HepG2 (cell line): ENCODE data around the gene SMARCAD1. TPM values are rescaled to one million over a fixed set of nuclear protein-coding genes. Genes with fewer than 3 reads are reported as not detected.

Source experiments
- ATF7-NPFF ChIP-seq: sonication (generic); formaldehyde crosslinking; IDR thresholded peaks from 2 replicates; pipeline ENCODE4 v1.8.1; 2023; ENCODE audit warnings: mild to moderate bottlenecking, low read depth, missing genetic modification reagents, moderate library complexity
- BCLAF1 ChIP-seq: fragments of 450-650 bp; IDR thresholded peaks from 2 replicates; pipeline ENCODE4 v1.6.1; 2017; ENCODE audit warnings: mild to moderate bottlenecking
- BHLHE40 ChIP-seq: IDR thresholded peaks from 2 replicates; pipeline ENCODE4 v1.6.1; 2011; ENCODE audit warnings: low read length, improper control_type of control experiment
- HMG20B ChIP-seq: conservative IDR thresholded peaks from 2 replicates; pipeline ENCODE4 v1.6.1; 2016; ENCODE audit warnings: missing genetic modification reagents, missing compliant biosample characterization
- HNF1B ChIP-seq: sonication (generic); formaldehyde crosslinking; IDR thresholded peaks from 2 replicates; pipeline ENCODE4 v1.5.1; 2020; ENCODE audit warnings: mild to moderate bottlenecking, moderate library complexity, missing genetic modification reagents
- HOXA5 ChIP-seq: sonication (generic); formaldehyde crosslinking; IDR thresholded peaks from 2 replicates; pipeline ENCODE4 v1.4.0; 2020; ENCODE audit warnings: missing genetic modification reagents
- KDM2A ChIP-seq: sonication (generic); formaldehyde crosslinking; IDR thresholded peaks from 2 replicates; pipeline ENCODE4 v1.4.0; 2020; ENCODE audit warnings: low read depth, missing genetic modification reagents, borderline replicate concordance
- MYC ChIP-seq: sonication (generic); formaldehyde crosslinking; IDR thresholded peaks from 2 replicates; pipeline ENCODE4 v1.9.0; 2021; ENCODE audit warnings: missing genetic modification reagents, borderline replicate concordance
- SMYD3 ChIP-seq: sonication (generic); formaldehyde crosslinking; IDR thresholded peaks from 2 replicates; pipeline ENCODE4 v1.8.1; 2023; ENCODE audit warnings: mild to moderate bottlenecking, missing genetic modification reagents
- SNAPC5 ChIP-seq: sonication (generic); formaldehyde crosslinking; IDR thresholded peaks from 2 replicates; pipeline ENCODE4 v1.8.1; 2023; ENCODE audit warnings: mild to moderate bottlenecking, missing genetic modification reagents, borderline replicate concordance
- STAG1 ChIP-seq: sonication (generic); formaldehyde crosslinking; IDR thresholded peaks from 2 replicates; pipeline ENCODE4 v1.4.0; 2020; ENCODE audit warnings: missing genetic modification reagents
- YEATS4 ChIP-seq: sonication (generic); formaldehyde crosslinking; IDR thresholded peaks from 2 replicates; pipeline ENCODE4 v1.4.0; 2020; ENCODE audit warnings: missing genetic modification reagents, borderline replicate concordance
- ZBTB25 ChIP-seq: IDR thresholded peaks from 2 replicates; pipeline ENCODE4 v1.6.1; 2018; ENCODE audit warnings: missing genetic modification reagents
- ZNF143 ChIP-seq: sonication (generic); formaldehyde crosslinking; IDR thresholded peaks from 2 replicates; pipeline ENCODE4 v1.4.0; 2020; ENCODE audit warnings: missing genetic modification reagents
- ZNF263 ChIP-seq: sonication (generic); formaldehyde crosslinking; IDR thresholded peaks from 2 replicates; pipeline ENCODE4 v1.4.0; 2020; ENCODE audit warnings: missing genetic modification reagents
- ZNF513 ChIP-seq: sonication (generic); formaldehyde crosslinking; conservative IDR thresholded peaks from 2 replicates; pipeline ENCODE4 v1.5.0; 2020; ENCODE audit warnings: missing genetic modification reagents
- ZNF672 ChIP-seq: sonication (generic); formaldehyde crosslinking; IDR thresholded peaks from 2 replicates; pipeline ENCODE4 v1.8.1; 2022; ENCODE audit warnings: missing genetic modification reagents
- ZNF761 ChIP-seq: sonication (generic); formaldehyde crosslinking; conservative IDR thresholded peaks from 2 replicates; pipeline ENCODE4 v1.4.0; 2020; ENCODE audit warnings: mild to moderate bottlenecking, missing genetic modification reagents
- ZNF784 ChIP-seq: sonication (generic); formaldehyde crosslinking; IDR thresholded peaks from 2 replicates; pipeline ENCODE4 v1.5.1; 2020; ENCODE audit warnings: missing genetic modification reagents, mild to moderate bottlenecking, borderline replicate concordance
- ZSCAN25 ChIP-seq: sonication (generic); formaldehyde crosslinking; IDR thresholded peaks from 2 replicates; pipeline ENCODE4 v1.8.0; 2022; ENCODE audit warnings: mild to moderate bottlenecking, missing genetic modification reagents
- polyA plus RNA-seq, 8 experiments: library from polyadenylated mRNA; depleted of rRNA in 3 of 8; stranded (reverse) in 7 of 8; unstranded in 1 of 8; fragments of >200 nt; fragmentation: Illumina TruSeq in 4 of 8; extraction: Trizol in 4 of 8; gene quantifications; 2 replicates each; pipeline versions ENCODE4 v1.2.1 to v1.2.3, GENCODE V29; 2011 to 2016; ENCODE audit warnings: low read depth in 4 of 8, missing spikeins in 1 of 8, mixed read lengths in 1 of 8; ENCODE audit not compliant: insufficient read depth in 1 of 8
- total RNA-seq, 5 experiments: library from RNA; depleted of rRNA; stranded (reverse); fragments of >200 nt; fragmentation: Illumina TruSeq; extraction: Trizol; gene quantifications; 2 replicates each; pipeline ENCODE4 v1.2.3, GENCODE V29; 2016; ENCODE audit warnings: low read depth in 1 of 5

Gene SMARCAD1
- total and polyA plus RNA-seq, 2 of the 13 experiments (the other 11 are each of a cell fraction or from before 2014, with no cell fraction given), result 18.2 to 35.9 TPM

GRCh38 chr4:94298725-94299252 lies 91.1 kb downstream of the SMARCAD1 start (continued):
- TF ChIP-seq ZBTB25 (CRISPR knock-in tag) (no peak), SMYD3 (no peak), BCLAF1 (no peak), STAG1 (CRISPR knock-in tag) (peak; percentile 40), HNF1B (CRISPR knock-in tag) (no peak), HMG20B (CRISPR knock-in tag) (no peak), BHLHE40 (no peak), ATF7-NPFF (CRISPR knock-in tag) (no peak), KDM2A (no peak), ZNF761 (CRISPR knock-in tag) (no peak), ZNF513 (CRISPR knock-in tag) (no peak), ZNF143 (CRISPR knock-in tag) (no peak), ZNF784 (CRISPR knock-in tag) (no peak), ZSCAN25 (CRISPR knock-in tag) (no peak), MYC (no peak), HOXA5 (no peak), SNAPC5 (CRISPR knock-in tag) (no peak), ZNF672 (CRISPR knock-in tag) (no peak), YEATS4 (CRISPR knock-in tag) (no peak), ZNF263 (CRISPR knock-in tag) (no peak)
